Right atrium auricular region (tissue), 2 donors: ENCODE data around the gene TLK1. TPM values are rescaled to one million over a fixed set of nuclear protein-coding genes. Genes with fewer than 3 reads are reported as not detected.

Source experiments
- DNase-seq: peaks from one replicate; pipeline ENCODE4 v3.0.0-alpha.2; 2019; ENCODE audit warnings: low spot score
- H3K27ac ChIP-seq, 2 donors: fragments of 200-600 bp; sonication (generic); 1 replicate in 1 of 2; 2 replicates in 1 of 2; pipeline ENCODE4 v1.5.1; 2016 to 2019
- H3K27me3 ChIP-seq, 2 donors: fragments of 200-600 bp; sonication (generic); one replicate each; pipeline versions ENCODE4 v1.5.1 to v1.6.0; 2017 to 2019
- H3K36me3 ChIP-seq: fragments of 200-600 bp; sonication (generic); one replicate; pipeline ENCODE4 v1.5.1; 2016
- H3K4me1 ChIP-seq, 2 donors: fragments of 200-600 bp; sonication (generic); one replicate each; pipeline versions ENCODE4 v1.5.1 to v1.6.0; 2017 to 2019
- H3K4me3 ChIP-seq, 2 donors: fragments of 200-600 bp; sonication (generic); 1 replicate in 1 of 2; 2 replicates in 1 of 2; pipeline ENCODE4 v1.5.1; 2017 to 2019; ENCODE audit warnings: mild to moderate bottlenecking in 1 of 2, moderate library complexity in 1 of 2
- H3K9me3 ChIP-seq, 2 donors: fragments of 200-600 bp; sonication (generic); one replicate each; pipeline ENCODE4 v1.5.1; 2019
- CTCF ChIP-seq, 2 donors: fragments of 200-600 bp; sonication (generic); IDR thresholded peaks; one replicate each; pipeline ENCODE4 v1.5.1; 2019; ENCODE audit warnings: antibody characterized with exemption in 2 of 2
- total RNA-seq, 2 donors: library from RNA; depleted of rRNA; stranded (reverse); fragments of >200 nt; gene quantifications; one replicate each; pipeline ENCODE4 v1.1.0, GENCODE V29; 2016

The TLK1 gene
- total RNA-seq, 2 donors from 2014 or later = 21.0 to 21.7 TPM

- Histone ChIP-seq H3K36me3 (no peaks in the 10 kb centered on the region), H3K27me3 (no peaks in the 10 kb centered on the region), H3K27ac (no peak overlapping the region), H3K4me1 (no peaks in the 10 kb centered on the region), H3K4me3 (no peak overlapping the region), H3K9me3 (no peaks in the 10 kb centered on the region)
- DNase-seq = no peak
- TF ChIP-seq CTCF (IDR thresholded peaks at IDR 0.05) = no peak
Measured at GRCh38 chr2:171066110-171066509, 94.6 kb downstream of the TLK1 start.

DNA sequence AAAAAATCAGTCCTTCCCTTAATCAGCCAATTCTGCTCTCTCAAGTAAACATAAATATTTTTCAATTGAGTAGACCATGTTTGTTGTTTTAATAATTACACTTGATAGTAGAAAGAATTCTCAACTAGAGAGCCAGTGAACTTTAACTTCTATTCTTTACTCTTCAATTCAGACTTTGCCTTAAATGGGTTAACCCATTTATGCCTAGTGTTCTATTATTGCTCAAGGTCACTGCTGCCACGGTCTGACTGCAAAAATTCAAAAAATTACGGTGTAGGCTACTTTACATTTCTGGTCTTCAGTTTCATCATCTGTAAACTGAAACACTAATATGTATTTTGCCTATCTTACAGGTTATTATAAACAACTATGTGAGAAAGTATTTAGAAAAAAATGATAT lies 103.1 kb downstream of the TLK1 start:
- no peak for DNase-seq
- H3K36me3 ChIP-seq = peaks cover 6% of the 10 kb centered on the region
- H3K9me3 ChIP-seq = no peaks in the 10 kb centered on the region
- H3K4me3 ChIP-seq = no peak overlapping the region
- no peak overlapping the region for H3K27ac ChIP-seq
- no peaks in the 10 kb centered on the region for H3K4me1 ChIP-seq
- TF ChIP-seq CTCF (IDR thresholded peaks at IDR 0.05) = no peak
- no peaks in the 10 kb centered on the region for H3K27me3 ChIP-seq

- DNase-seq = no peak
- Histone ChIP-seq H3K27me3 (no peaks in the 10 kb centered on the region), H3K4me1 (no peaks in the 10 kb centered on the region), H3K36me3 (peaks cover 6% of the 10 kb centered on the region), H3K27ac (no peak overlapping the region), H3K4me3 (no peak overlapping the region), H3K9me3 (no peaks in the 10 kb centered on the region)
- TF ChIP-seq CTCF (IDR thresholded peaks at IDR 0.05) = no peak
Measured at GRCh38 chr2:171056307-171056706, 104.4 kb downstream of the TLK1 start.

GRCh38 chr2:171049691-171050090 lies 111.0 kb downstream of the TLK1 start:
- no peak overlapping the region for H3K4me3 ChIP-seq
- H3K9me3 ChIP-seq = no peaks in the 10 kb centered on the region
- H3K4me1 ChIP-seq = no peaks in the 10 kb centered on the region
- DNase-seq = no peak
- peaks cover 22% of the 10 kb centered on the region for H3K36me3 ChIP-seq
- no peak overlapping the region for H3K27ac ChIP-seq
- TF ChIP-seq CTCF (IDR thresholded peaks at IDR 0.05) = no peak
- no peaks in the 10 kb centered on the region for H3K27me3 ChIP-seq

GRCh38 chr2:171046048-171046560 lies 114.6 kb downstream of the TLK1 start:
- H3K4me3 ChIP-seq = no peak overlapping the region
- no peak for TF ChIP-seq CTCF (IDR thresholded peaks at IDR 0.05)
- no peaks in the 10 kb centered on the region for H3K4me1 ChIP-seq
- H3K36me3 ChIP-seq = peaks cover 19% of the 10 kb centered on the region
- DNase-seq = no peak
- H3K27ac ChIP-seq = no peak overlapping the region
- H3K27me3 ChIP-seq = no peaks in the 10 kb centered on the region
- no peaks in the 10 kb centered on the region for H3K9me3 ChIP-seq

- H3K4me1 ChIP-seq = no peaks in the 10 kb centered on the region
- H3K27ac ChIP-seq = no peak overlapping the region
- DNase-seq = no peak
- no peak for TF ChIP-seq CTCF (IDR thresholded peaks at IDR 0.05)
- H3K27me3 ChIP-seq = no peaks in the 10 kb centered on the region
- peaks cover 25% of the 10 kb centered on the region for H3K36me3 ChIP-seq
- no peak overlapping the region for H3K4me3 ChIP-seq
- no peaks in the 10 kb centered on the region for H3K9me3 ChIP-seq
Measured at GRCh38 chr2:171044416-171044815, 116.3 kb downstream of the TLK1 start.
